ENCODE measurements around the gene RUFY3. TPM values are rescaled to one million over a fixed set of nuclear protein-coding genes. Genes with fewer than 3 reads are reported as not detected.

RUFY3 gene
- total and polyA plus RNA-seq, 12 donors, result 41.8 to 141 (median 85.4) TPM

- intact Hi-C loops (cut with DNase I), result no loop called here
- H3K36me3 ChIP-seq (replicated peaks in 1 of 2), result no peaks in the 10 kb centered on the region
- WGBS, 4 donors, result 54 to 71% (median 60%) methylated on average over 3 of the region's 3 CpGs
- H3K27ac ChIP-seq, result no peak overlapping the region
- H3K9me3 ChIP-seq (replicated peaks in 1 of 3), result no peaks in the 10 kb centered on the region
- H3K27me3 ChIP-seq, result no peaks in the 10 kb centered on the region
- TF ChIP-seq CTCF (IDR thresholded peaks at IDR 0.05) (no peak), POLR2A (IDR thresholded peaks at IDR 0.05) (no peak)
- H3K4me3 ChIP-seq, result no peak overlapping the region
- peaks cover 26 to 43% of the 10 kb centered on the region in 2 donors for H3K4me1 ChIP-seq (replicated peaks in 1 of 2)
- DNase-seq, result no peak
Observed at GRCh38 chr4:70747874-70748273, 26.1 kb downstream of the RUFY3 start.

- H3K4me1 ChIP-seq (replicated peaks in 1 of 2), result peaks cover 15 to 48% of the 10 kb centered on the region in 2 donors
- no peaks in the 10 kb centered on the region for H3K36me3 ChIP-seq (replicated peaks in 1 of 2)
- intact Hi-C loops (cut with DNase I), result no loop called here
- no peaks in the 10 kb centered on the region for H3K27me3 ChIP-seq
- 61 to 79% (median 75%) methylated on average over 1 of the region's 1 CpG for WGBS, 4 donors
- no peaks in the 10 kb centered on the region for H3K9me3 ChIP-seq (replicated peaks in 1 of 3)
- no peak overlapping the region for H3K27ac ChIP-seq
- no peak for DNase-seq
- TF ChIP-seq CTCF (IDR thresholded peaks at IDR 0.05), result no peak
- no peak for TF ChIP-seq POLR2A (IDR thresholded peaks at IDR 0.05)
- H3K4me3 ChIP-seq, result no peak overlapping the region
Observed at GRCh38 chr4:70749313-70749712, 27.5 kb downstream of the RUFY3 start.

GRCh38 chr4:70752236-70752635, 30.5 kb downstream of the RUFY3 start:
- Histone ChIP-seq H3K4me3 (no peak overlapping the region), H3K27me3 (no peaks in the 10 kb centered on the region), H3K9me3 (replicated peaks in 1 of 3) (no peaks in the 10 kb centered on the region), H3K27ac (no peak overlapping the region), H3K4me1 (replicated peaks in 1 of 2) (peaks cover 7 to 43% of the 10 kb centered on the region in 2 donors), H3K36me3 (replicated peaks in 1 of 2) (no peaks in the 10 kb centered on the region)
- intact Hi-C loops (cut with DNase I), result no loop called here
- no peak for DNase-seq
- WGBS, 4 donors, result 80 to 87% (median 83%) methylated on average over 1 of the region's 1 CpG
- TF ChIP-seq POLR2A (IDR thresholded peaks at IDR 0.05) (no peak), CTCF (IDR thresholded peaks at IDR 0.05) (no peak)

GRCh38 chr4:70753630-70754029, 31.9 kb downstream of the RUFY3 start:
- Histone ChIP-seq H3K27me3 (no peaks in the 10 kb centered on the region), H3K9me3 (replicated peaks in 1 of 3) (no peaks in the 10 kb centered on the region), H3K36me3 (replicated peaks in 1 of 2) (no peaks in the 10 kb centered on the region), H3K27ac (no peak overlapping the region), H3K4me3 (no peak overlapping the region), H3K4me1 (replicated peaks in 1 of 2) (peaks cover 7 to 35% of the 10 kb centered on the region in 2 donors)
- DNase-seq, result no peak
- TF ChIP-seq CTCF (IDR thresholded peaks at IDR 0.05) (no peak), POLR2A (IDR thresholded peaks at IDR 0.05) (no peak)
- intact Hi-C loops (cut with DNase I), result no loop called here

Data from adrenal gland (tissue), 12 donors.